NT2/D1 (cell line): ENCODE results near the gene AGRN.
"Not testable (repeated sequence)": the region's sequence is repeated elsewhere in the genome, so short reads cannot be mapped to it uniquely, and the experiment has no call there.

Source experiments
- YY1 ChIP-seq: IDR thresholded peaks from 2 replicates; pipeline ENCODE4 v1.6.1; 2011; ENCODE audit not compliant: insufficient read length, insufficient read depth
- ZNF274 ChIP-seq: IDR thresholded peaks from 2 replicates; pipeline ENCODE4 v1.6.1; 2011; ENCODE audit warnings: mild to moderate bottlenecking, low read depth, low read length

GRCh38 chr1:991275-991674 lies 28.6 kb upstream of the AGRN start:
- not testable (repeated sequence) for TF ChIP-seq ZNF274, YY1
